SK-N-SH treated with all-trans-retinoic acid at 6 μM for 48 hours (cell line): ENCODE data around the gene GDPGP1.

Source experiments
- CREB5 ChIP-seq: fragments of 250-450 bp; sonication (Bioruptor Pico); IDR thresholded peaks from 2 replicates; pipeline ENCODE4 v1.5.1; 2020; ENCODE audit warnings: low read depth, mild to moderate bottlenecking, moderate library complexity
- OSR1 ChIP-seq: fragments of 250-450 bp; sonication (Bioruptor Pico); IDR thresholded peaks from 2 replicates; pipeline ENCODE4 v1.8.0; 2022; ENCODE audit warnings: moderate library complexity, mild to moderate bottlenecking, inconsistent platforms
- SNAI2 ChIP-seq: fragments of 250-450 bp; sonication (Bioruptor Pico); IDR thresholded peaks from 2 replicates; pipeline ENCODE4 v1.5.0; 2020; ENCODE audit warnings: mild to moderate bottlenecking, moderate library complexity
- TCF4 ChIP-seq: fragments of 250-450 bp; sonication (Bioruptor Pico); IDR thresholded peaks from 2 replicates; pipeline ENCODE4 v1.8.0; 2021; ENCODE audit warnings: mild to moderate bottlenecking, moderate library complexity, borderline replicate concordance
- ZNF565 ChIP-seq: fragments of 450-650 bp; formaldehyde crosslinking; conservative IDR thresholded peaks from 2 replicates; pipeline ENCODE4 v1.5.0; 2020; ENCODE audit warnings: low read depth, mild to moderate bottlenecking, moderate library complexity
- TF ChIP-seq, protein P1 (sequence below): fragments of 250-450 bp; sonication (Bioruptor Pico); IDR thresholded peaks from 2 replicates; pipeline ENCODE4 v1.5.1; 2021; ENCODE audit warnings: mild to moderate bottlenecking, moderate library complexity

DNA sequence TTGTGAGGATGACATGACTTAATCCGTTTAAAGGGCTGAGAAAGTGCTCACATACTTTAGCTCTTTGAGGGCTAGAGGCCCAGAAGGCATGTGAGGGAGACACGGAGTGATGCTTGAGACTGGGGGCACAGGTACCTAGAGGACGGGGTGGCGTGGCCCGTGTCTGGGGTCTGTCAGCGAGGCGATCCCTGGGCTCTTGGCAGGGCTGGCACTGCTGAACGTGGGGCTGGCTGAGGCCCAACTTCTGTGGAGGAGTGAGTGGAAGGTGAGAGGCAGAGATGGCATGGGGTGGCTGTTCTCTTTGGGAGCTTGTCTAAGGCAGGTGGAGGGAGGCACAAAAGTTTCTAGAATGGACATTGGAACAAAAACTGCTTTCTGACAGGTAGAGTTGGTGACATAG is 23.4 kb upstream of the GDPGP1 start:
- TF ChIP-seq SNAI2 (no peak), CREB5 (CRISPR knock-in tag) (no peak), TCF4 (CRISPR knock-in tag) (no peak), OSR1 (CRISPR knock-in tag) (no peak), ZNF565 (no peak)
- TF ChIP-seq, protein P1, sequence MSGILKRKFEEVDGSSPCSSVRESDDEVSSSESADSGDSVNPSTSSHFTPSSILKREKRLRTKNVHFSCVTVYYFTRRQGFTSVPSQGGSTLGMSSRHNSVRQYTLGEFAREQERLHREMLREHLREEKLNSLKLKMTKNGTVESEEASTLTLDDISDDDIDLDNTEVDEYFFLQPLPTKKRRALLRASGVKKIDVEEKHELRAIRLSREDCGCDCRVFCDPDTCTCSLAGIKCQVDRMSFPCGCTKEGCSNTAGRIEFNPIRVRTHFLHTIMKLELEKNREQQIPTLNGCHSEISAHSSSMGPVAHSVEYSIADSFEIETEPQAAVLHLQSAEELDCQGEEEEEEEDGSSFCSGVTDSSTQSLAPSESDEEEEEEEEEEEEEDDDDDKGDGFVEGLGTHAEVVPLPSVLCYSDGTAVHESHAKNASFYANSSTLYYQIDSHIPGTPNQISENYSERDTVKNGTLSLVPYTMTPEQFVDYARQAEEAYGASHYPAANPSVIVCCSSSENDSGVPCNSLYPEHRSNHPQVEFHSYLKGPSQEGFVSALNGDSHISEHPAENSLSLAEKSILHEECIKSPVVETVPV (CRISPR knock-in tag): no peak
